Measurements from ENCODE around the gene MUC6.

MUC6 gene

DNA sequence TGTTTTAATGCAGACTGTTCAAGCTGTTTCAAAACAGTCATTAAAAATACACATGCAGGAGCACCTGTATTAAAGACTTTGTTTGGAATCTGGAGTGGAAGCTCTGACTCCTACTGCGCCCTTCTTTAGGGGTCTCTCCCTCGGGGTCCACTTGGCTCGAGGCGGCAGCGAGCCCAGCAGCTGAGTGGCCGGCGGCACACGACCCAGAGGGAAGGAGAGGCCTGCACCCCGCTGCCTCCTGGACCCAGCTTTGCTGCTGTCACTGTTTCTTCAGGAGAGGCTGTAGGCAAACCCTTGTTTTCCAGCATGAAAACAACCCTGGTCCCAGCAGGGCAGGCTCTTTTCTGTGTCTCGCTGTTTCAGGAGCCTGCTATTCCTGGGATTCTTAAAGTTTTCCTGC is 29.2 kb downstream of the MUC6 start:
- no peak overlapping the region for H3K27ac ChIP-seq (ENCODE audit: low read depth in 2 of 2, low read length in 2 of 2)

DNA sequence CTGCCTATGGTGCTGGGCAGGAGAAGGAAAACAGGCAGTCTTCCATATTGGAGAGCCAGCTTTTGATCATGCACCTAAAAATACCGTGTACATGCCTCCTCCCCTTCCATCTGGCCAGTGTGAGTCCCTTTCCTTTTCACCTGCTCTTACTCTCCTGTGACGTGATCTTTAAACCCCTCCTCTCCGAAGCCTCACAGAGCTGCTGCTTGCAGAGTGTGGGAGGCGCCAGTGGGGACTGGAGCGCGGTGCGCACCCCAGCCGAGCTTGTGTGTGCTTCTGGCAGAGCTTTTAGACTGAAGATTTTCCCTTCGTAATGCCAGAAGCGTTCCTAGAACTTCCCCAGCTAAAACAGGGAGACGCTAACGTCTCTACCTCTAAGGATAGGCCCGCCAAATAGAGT is 29.8 kb downstream of the MUC6 start:
- no peak overlapping the region for H3K9ac ChIP-seq (ENCODE audit: low read depth in 1 of 2, low read length in 2 of 2)
- H3K27ac ChIP-seq (ENCODE audit: low read depth in 2 of 2, low read length in 2 of 2), result no peak overlapping the region
- H3K9me3 ChIP-seq (ENCODE audit: control insufficient read depth in 2 of 2, low read length in 2 of 2), result no peaks in the 10 kb centered on the region
- H3K4me3 ChIP-seq (ENCODE audit: low read length in 2 of 2), result no peak overlapping the region
- no peaks in the 10 kb centered on the region for H3K4me1 ChIP-seq (ENCODE audit: control insufficient read depth in 2 of 2, insufficient read depth in 2 of 2, low read length in 2 of 2)
- H3K27me3 ChIP-seq (ENCODE audit: control insufficient read depth in 2 of 2, insufficient read depth in 2 of 2, low read length in 2 of 2), result no peaks in the 10 kb centered on the region
- peaks cover 61 to 64% of the 10 kb centered on the region in 2 donors for H3K36me3 ChIP-seq (ENCODE audit: control insufficient read depth in 2 of 2, insufficient read depth in 2 of 2, low read length in 2 of 2)

More for the DNA sequence above, 29.2 kb downstream of the MUC6 start:
- Histone ChIP-seq H3K4me1 (ENCODE audit: control insufficient read depth in 2 of 2, insufficient read depth in 2 of 2, low read length in 2 of 2) (no peaks in the 10 kb centered on the region), H3K9ac (ENCODE audit: low read depth in 1 of 2, low read length in 2 of 2) (no peak overlapping the region), H3K4me3 (ENCODE audit: low read length in 2 of 2) (no peak overlapping the region), H3K36me3 (ENCODE audit: control insufficient read depth in 2 of 2, insufficient read depth in 2 of 2, low read length in 2 of 2) (peaks cover 61 to 64% of the 10 kb centered on the region in 2 donors), H3K27me3 (ENCODE audit: control insufficient read depth in 2 of 2, insufficient read depth in 2 of 2, low read length in 2 of 2) (no peaks in the 10 kb centered on the region), H3K9me3 (ENCODE audit: control insufficient read depth in 2 of 2, low read length in 2 of 2) (no peaks in the 10 kb centered on the region)

DNA sequence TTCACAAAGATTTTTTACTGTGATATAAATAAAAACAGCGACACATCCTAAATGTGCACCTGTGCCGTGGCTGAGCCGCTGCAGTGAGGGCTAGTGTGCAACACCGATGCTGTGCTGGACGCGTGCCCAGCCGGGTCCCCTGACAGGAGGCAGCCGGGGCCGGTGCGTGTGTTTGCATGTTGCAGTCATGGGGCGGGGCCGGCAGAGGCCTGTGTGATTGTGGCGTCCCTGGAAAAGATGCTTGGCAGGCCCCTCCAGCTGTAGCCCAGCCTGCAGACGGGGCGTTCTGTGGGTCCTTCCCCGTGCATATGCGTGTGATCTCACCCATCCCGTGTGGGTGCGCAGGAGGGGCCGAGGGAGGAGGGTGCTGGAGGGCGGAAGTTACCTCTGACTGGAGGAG is 30.6 kb downstream of the MUC6 start:
- Histone ChIP-seq H3K9ac (ENCODE audit: low read depth in 1 of 2, low read length in 2 of 2) (no peak overlapping the region), H3K27ac (ENCODE audit: low read depth in 2 of 2, low read length in 2 of 2) (no peak overlapping the region), H3K36me3 (ENCODE audit: control insufficient read depth in 2 of 2, insufficient read depth in 2 of 2, low read length in 2 of 2) (peaks cover 62 to 68% of the 10 kb centered on the region in 2 donors), H3K4me1 (ENCODE audit: control insufficient read depth in 2 of 2, insufficient read depth in 2 of 2, low read length in 2 of 2) (no peaks in the 10 kb centered on the region), H3K9me3 (ENCODE audit: control insufficient read depth in 2 of 2, low read length in 2 of 2) (no peaks in the 10 kb centered on the region), H3K27me3 (ENCODE audit: control insufficient read depth in 2 of 2, insufficient read depth in 2 of 2, low read length in 2 of 2) (no peaks in the 10 kb centered on the region), H3K4me3 (ENCODE audit: low read length in 2 of 2) (no peak overlapping the region)

DNA sequence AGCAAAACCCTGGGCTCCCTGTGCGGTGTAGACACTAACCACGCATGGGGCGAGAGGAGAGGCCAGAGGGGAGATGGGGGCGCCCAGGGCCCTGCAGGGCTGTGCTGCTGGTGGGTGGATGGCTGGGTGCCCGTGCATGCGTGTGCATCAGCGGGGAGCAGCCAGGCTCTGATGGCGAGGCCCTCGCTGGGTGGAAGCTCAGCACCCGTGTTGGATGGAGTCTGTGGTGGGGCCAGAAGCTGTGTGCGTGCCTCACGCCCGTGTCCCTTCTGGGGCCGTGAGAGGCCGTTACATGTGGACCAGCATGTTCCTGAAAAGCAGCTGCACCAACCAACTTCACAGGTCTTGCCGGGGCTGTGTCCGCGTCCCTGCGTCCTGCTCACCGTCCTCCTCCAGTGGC is 33.4 kb downstream of the MUC6 start:
- no peaks in the 10 kb centered on the region for H3K4me1 ChIP-seq (ENCODE audit: control insufficient read depth in 2 of 2, insufficient read depth in 2 of 2, low read length in 2 of 2)
- no peaks in the 10 kb centered on the region for H3K9me3 ChIP-seq (ENCODE audit: control insufficient read depth in 2 of 2, low read length in 2 of 2)
- H3K4me3 ChIP-seq (ENCODE audit: low read length in 2 of 2), result no peak overlapping the region
- H3K36me3 ChIP-seq (ENCODE audit: control insufficient read depth in 2 of 2, insufficient read depth in 2 of 2, low read length in 2 of 2), result peaks cover 50 to 58% of the 10 kb centered on the region in 2 donors
- no peak overlapping the region for H3K27ac ChIP-seq (ENCODE audit: low read depth in 2 of 2, low read length in 2 of 2)
- H3K27me3 ChIP-seq (ENCODE audit: control insufficient read depth in 2 of 2, insufficient read depth in 2 of 2, low read length in 2 of 2), result no peaks in the 10 kb centered on the region
- H3K9ac ChIP-seq (ENCODE audit: low read depth in 1 of 2, low read length in 2 of 2), result no peak overlapping the region

DNA sequence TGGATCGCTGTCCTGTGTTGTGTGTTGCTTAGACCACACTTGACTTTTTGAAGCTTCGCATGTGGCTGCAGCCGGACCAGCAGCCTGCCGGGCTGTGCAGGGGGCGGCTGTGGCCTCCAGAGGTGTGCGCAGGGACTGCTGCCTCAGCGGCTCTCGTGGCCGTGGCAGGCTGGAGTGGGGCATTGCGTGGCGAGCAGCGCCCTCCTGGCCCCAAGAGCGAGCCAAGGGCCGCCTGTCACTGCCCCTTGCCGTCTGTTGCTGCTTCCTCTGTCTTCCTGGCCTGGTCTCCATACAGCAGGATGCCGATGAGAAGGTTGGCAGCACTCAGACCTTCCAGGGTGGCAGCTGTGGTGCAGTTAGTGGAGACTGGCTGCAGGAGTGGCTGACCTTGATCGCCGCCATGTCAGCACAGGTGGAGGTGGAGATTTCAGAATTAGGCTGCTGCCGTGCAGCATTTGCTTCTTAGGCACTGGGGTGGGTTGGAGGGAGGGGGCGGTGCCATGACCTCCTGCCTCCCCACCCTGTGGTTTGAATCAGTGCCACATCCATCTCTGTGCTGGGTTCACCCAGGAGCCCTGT is 34.0 kb downstream of the MUC6 start:
- Histone ChIP-seq H3K9ac (ENCODE audit: low read depth in 1 of 2, low read length in 2 of 2) (no peak overlapping the region), H3K4me1 (ENCODE audit: control insufficient read depth in 2 of 2, insufficient read depth in 2 of 2, low read length in 2 of 2) (no peaks in the 10 kb centered on the region), H3K4me3 (ENCODE audit: low read length in 2 of 2) (no peak overlapping the region), H3K9me3 (ENCODE audit: control insufficient read depth in 2 of 2, low read length in 2 of 2) (no peaks in the 10 kb centered on the region), H3K27me3 (ENCODE audit: control insufficient read depth in 2 of 2, insufficient read depth in 2 of 2, low read length in 2 of 2) (no peaks in the 10 kb centered on the region), H3K27ac (ENCODE audit: low read depth in 2 of 2, low read length in 2 of 2) (no peak overlapping the region), H3K36me3 (ENCODE audit: control insufficient read depth in 2 of 2, insufficient read depth in 2 of 2, low read length in 2 of 2) (peaks cover 45 to 52% of the 10 kb centered on the region in 2 donors)

DNA sequence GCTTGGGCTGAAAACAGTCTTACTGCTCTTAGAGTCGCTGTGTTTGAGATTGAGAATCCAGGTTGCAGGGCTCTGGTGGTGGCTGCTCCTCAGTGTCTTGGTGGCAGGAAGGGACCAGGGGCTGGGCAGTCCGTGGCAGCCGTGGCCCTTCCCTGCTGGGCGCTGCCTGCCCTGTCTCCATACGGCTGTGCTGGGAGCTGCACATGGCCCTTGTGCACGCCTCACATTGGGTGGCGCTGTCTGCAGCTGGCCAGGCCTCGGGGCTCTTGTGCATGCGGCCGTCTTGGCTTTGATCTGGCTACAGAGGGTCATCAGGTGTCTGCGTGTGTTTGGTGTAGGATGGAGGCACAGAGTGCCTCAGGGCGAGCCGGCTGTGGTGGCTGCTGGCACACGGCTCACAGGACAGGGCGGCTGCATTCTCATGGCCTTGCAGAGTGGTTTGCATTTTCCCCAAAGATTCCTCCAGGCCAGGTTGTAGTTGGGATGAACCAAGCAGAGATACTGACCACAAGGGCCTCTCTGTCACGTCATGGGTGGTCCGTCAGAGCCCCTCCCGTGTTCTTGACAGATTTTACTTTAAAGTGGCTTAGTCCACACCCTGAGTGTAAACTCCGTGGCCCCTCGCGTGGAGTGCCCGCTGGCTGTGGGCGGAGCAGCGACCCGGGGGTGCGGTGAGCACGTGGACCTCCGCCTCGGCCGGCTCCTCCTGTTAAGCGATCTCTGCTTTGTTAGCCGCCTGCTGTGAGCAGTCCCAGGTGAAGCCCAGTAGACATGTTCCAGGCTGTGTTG is 34.7 kb downstream of the MUC6 start:
- H3K27ac ChIP-seq (ENCODE audit: low read depth in 2 of 2, low read length in 2 of 2), result no peak overlapping the region
- H3K9ac ChIP-seq (ENCODE audit: low read depth in 1 of 2, low read length in 2 of 2), result no peak overlapping the region
- H3K4me3 ChIP-seq (ENCODE audit: low read length in 2 of 2), result no peak overlapping the region
- H3K36me3 ChIP-seq (ENCODE audit: control insufficient read depth in 2 of 2, insufficient read depth in 2 of 2, low read length in 2 of 2), result peaks cover 40 to 49% of the 10 kb centered on the region in 2 donors
- H3K4me1 ChIP-seq (ENCODE audit: control insufficient read depth in 2 of 2, insufficient read depth in 2 of 2, low read length in 2 of 2), result no peaks in the 10 kb centered on the region
- no peaks in the 10 kb centered on the region for H3K9me3 ChIP-seq (ENCODE audit: control insufficient read depth in 2 of 2, low read length in 2 of 2)
- H3K27me3 ChIP-seq (ENCODE audit: control insufficient read depth in 2 of 2, insufficient read depth in 2 of 2, low read length in 2 of 2), result no peaks in the 10 kb centered on the region

DNA sequence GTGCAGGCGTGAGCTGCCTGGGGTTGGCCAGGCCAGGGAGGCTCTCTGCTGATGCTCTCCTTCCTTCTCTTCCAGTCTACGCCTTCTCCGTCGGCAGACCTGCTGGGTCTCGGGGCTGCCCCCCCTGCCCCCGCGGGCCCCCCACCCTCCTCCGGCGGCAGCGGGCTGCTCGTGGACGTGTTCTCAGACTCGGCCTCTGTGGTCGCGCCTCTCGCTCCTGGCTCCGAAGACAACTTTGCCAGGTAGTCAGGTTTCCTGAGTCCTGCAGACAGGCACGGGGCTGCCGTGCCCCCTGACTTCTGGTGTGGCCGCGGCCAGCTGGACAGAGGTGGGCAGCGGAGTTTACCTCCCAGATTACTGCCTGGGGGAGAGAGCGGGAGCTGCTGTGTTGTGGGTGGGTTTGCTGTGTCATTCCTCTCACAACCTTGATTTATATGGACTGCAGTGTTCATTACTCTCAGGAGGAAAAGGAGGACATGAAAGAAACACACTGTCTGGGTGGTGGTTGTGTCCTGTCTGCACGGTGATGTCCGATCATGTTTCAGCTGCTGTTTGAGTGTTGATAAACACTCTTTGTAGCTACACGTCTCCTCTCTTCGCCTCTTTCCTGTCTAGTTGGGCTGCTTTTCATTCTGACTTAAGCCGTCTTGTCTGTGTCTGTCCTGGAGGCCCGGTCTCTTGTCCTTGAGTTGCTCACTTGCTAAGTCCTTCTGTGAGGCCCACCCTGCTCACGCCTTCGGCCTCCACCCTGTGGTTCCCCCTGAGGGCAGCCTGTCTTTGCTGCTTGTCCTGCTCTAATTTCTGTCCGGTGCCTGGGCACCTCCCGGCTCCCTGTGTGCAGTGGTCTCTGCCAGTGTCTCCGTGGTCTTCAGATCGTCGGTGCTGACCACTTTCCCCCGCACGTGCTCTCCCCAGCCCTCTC is 35.9 kb downstream of the MUC6 start:
- Histone ChIP-seq H3K9ac (ENCODE audit: low read depth in 1 of 2, low read length in 2 of 2) (no peak overlapping the region), H3K36me3 (ENCODE audit: control insufficient read depth in 2 of 2, insufficient read depth in 2 of 2, low read length in 2 of 2) (peaks cover 45 to 47% of the 10 kb centered on the region in 2 donors), H3K4me3 (ENCODE audit: low read length in 2 of 2) (no peak overlapping the region), H3K27ac (ENCODE audit: low read depth in 2 of 2, low read length in 2 of 2) (no peak overlapping the region), H3K9me3 (ENCODE audit: control insufficient read depth in 2 of 2, low read length in 2 of 2) (no peaks in the 10 kb centered on the region), H3K4me1 (ENCODE audit: control insufficient read depth in 2 of 2, insufficient read depth in 2 of 2, low read length in 2 of 2) (no peaks in the 10 kb centered on the region), H3K27me3 (ENCODE audit: control insufficient read depth in 2 of 2, insufficient read depth in 2 of 2, low read length in 2 of 2) (no peaks in the 10 kb centered on the region)

DNA sequence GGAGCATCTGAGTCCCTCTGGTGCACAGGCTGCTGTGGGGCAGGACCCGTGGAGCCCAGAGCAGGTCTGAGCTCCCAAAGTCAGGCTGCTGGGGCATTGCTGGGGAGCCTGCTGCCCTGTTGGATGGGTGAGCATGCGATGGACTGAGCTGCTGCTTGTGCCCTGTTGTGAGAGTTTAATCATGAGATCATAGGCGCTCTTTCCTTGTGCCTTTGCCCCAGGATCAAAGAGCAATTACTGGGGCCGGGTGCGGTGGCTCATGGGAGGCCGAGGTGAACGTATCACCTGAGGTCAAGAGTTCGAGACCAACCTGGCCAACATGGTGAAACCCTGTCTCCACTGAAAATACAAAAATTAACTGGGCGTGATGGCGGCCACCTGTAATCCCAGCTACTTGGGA is 37.5 kb downstream of the MUC6 start:
- H3K27me3 ChIP-seq (ENCODE audit: control insufficient read depth in 2 of 2, insufficient read depth in 2 of 2, low read length in 2 of 2), result no peaks in the 10 kb centered on the region
- H3K9me3 ChIP-seq (ENCODE audit: control insufficient read depth in 2 of 2, low read length in 2 of 2), result no peaks in the 10 kb centered on the region
- no peak overlapping the region for H3K9ac ChIP-seq (ENCODE audit: low read depth in 1 of 2, low read length in 2 of 2)
- H3K36me3 ChIP-seq (ENCODE audit: control insufficient read depth in 2 of 2, insufficient read depth in 2 of 2, low read length in 2 of 2), result peaks cover 40 to 41% of the 10 kb centered on the region in 2 donors
- no peaks in the 10 kb centered on the region for H3K4me1 ChIP-seq (ENCODE audit: control insufficient read depth in 2 of 2, insufficient read depth in 2 of 2, low read length in 2 of 2)
- H3K27ac ChIP-seq (ENCODE audit: low read depth in 2 of 2, low read length in 2 of 2), result no peak overlapping the region
- H3K4me3 ChIP-seq (ENCODE audit: low read length in 2 of 2), result no peak overlapping the region

DNA sequence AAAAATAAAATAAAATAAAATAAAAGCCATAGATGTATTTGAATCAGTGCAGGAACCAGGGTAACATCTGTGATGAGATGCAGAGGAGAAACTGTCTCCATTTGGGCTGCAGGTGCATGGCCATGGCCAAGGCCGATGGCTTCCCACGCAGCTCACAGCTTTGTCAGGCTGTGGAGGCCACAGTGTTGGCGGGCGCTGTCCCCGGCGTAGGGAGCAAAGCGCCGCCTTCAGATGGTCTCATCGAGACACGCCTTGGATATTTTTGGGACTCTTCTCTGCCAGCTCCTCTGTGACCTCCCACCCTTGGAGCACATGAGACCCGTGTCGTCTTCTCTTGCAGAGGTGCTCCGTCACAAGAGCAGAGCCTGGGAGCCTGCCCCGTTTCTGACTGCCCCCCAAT is 38.6 kb downstream of the MUC6 start:
- Histone ChIP-seq H3K9me3 (ENCODE audit: control insufficient read depth in 2 of 2, low read length in 2 of 2) (no peaks in the 10 kb centered on the region), H3K36me3 (ENCODE audit: control insufficient read depth in 2 of 2, insufficient read depth in 2 of 2, low read length in 2 of 2) (peaks cover 46 to 49% of the 10 kb centered on the region in 2 donors), H3K4me1 (ENCODE audit: control insufficient read depth in 2 of 2, insufficient read depth in 2 of 2, low read length in 2 of 2) (no peaks in the 10 kb centered on the region), H3K9ac (ENCODE audit: low read depth in 1 of 2, low read length in 2 of 2) (no peak overlapping the region), H3K4me3 (ENCODE audit: low read length in 2 of 2) (no peak overlapping the region), H3K27me3 (ENCODE audit: control insufficient read depth in 2 of 2, insufficient read depth in 2 of 2, low read length in 2 of 2) (no peaks in the 10 kb centered on the region), H3K27ac (ENCODE audit: low read depth in 2 of 2, low read length in 2 of 2) (no peak overlapping the region)

DNA sequence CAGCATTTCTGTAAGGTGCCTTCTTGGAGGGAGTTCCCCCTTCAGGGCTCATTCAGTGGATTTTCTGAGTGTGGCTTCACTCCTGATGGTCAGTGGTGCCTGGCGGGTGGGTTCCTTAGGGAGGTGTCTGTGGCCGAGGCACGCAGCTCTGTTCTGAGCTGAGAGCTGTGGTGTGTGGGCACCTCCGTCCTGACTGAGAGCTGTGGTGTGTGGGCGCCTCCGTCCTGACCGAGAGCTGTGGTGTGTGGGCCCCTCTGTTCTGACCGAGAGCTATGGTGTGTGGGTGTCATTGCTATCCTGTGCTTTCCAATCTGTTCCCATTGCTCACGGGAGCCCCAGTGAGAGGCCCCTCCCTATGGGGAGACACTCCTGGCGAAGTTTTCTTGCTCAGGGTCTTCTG is 39.8 kb downstream of the MUC6 start:
- H3K4me3 ChIP-seq (ENCODE audit: low read length in 2 of 2), result no peak overlapping the region
- no peak overlapping the region for H3K9ac ChIP-seq (ENCODE audit: low read depth in 1 of 2, low read length in 2 of 2)
- H3K9me3 ChIP-seq (ENCODE audit: control insufficient read depth in 2 of 2, low read length in 2 of 2), result no peaks in the 10 kb centered on the region
- H3K36me3 ChIP-seq (ENCODE audit: control insufficient read depth in 2 of 2, insufficient read depth in 2 of 2, low read length in 2 of 2), result peaks cover 48 to 53% of the 10 kb centered on the region in 2 donors
- no peaks in the 10 kb centered on the region for H3K4me1 ChIP-seq (ENCODE audit: control insufficient read depth in 2 of 2, insufficient read depth in 2 of 2, low read length in 2 of 2)
- H3K27me3 ChIP-seq (ENCODE audit: control insufficient read depth in 2 of 2, insufficient read depth in 2 of 2, low read length in 2 of 2), result no peaks in the 10 kb centered on the region
- no peak overlapping the region for H3K27ac ChIP-seq (ENCODE audit: low read depth in 2 of 2, low read length in 2 of 2)

All from mucosa of rectum (tissue), 2 donors.